ENCODE data around the gene FBRSL1.
A peak's percentile ranks its signal among the peaks of the same experiment; 100 is the strongest.

Gene FBRSL1

DNA sequence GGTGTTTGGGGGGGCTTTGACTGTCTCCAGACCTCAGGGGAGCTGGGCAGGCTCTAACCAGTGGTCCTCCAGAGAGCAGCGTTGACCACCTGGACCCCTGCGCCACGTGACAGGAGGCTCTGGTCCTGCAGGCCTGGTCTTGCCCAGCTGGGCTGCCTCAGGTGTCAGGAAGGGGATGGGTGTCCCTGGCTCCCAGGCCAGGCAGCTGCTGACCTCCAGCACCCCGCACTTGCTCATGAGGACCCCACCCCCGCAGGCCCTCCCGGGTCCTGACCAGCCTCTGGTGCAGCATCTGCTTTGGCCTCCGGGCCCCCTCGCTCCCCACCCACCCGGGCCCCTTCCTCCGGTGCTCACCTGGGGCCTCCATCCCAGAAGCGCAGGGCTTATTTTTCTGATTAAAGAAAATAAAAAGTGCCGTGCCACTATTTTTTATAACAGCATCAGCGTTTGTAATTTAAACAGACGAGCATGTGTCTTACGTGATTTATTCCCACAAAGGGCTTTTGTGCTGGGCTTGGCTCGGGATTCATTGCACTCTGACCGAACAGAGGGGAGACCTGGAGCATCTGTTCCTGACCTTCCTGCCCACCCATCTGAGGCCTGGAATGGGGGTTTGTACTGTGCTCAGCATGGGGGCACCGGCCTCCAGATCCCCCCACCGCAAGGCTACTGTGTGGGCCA is 21.7 kb downstream of the FBRSL1 start:
- no peak for DNase-seq (ENCODE audit: low read depth in 2 of 2)

GRCh38 chr12:132512197-132513069 is 22.5 kb downstream of the FBRSL1 start:
- no peak for DNase-seq (ENCODE audit: low read depth in 2 of 2)

- DNase-seq (ENCODE audit: low read depth in 2 of 2), result no peak
Observed at GRCh38 chr12:132513070-132513398, 23.1 kb downstream of the FBRSL1 start.

DNA sequence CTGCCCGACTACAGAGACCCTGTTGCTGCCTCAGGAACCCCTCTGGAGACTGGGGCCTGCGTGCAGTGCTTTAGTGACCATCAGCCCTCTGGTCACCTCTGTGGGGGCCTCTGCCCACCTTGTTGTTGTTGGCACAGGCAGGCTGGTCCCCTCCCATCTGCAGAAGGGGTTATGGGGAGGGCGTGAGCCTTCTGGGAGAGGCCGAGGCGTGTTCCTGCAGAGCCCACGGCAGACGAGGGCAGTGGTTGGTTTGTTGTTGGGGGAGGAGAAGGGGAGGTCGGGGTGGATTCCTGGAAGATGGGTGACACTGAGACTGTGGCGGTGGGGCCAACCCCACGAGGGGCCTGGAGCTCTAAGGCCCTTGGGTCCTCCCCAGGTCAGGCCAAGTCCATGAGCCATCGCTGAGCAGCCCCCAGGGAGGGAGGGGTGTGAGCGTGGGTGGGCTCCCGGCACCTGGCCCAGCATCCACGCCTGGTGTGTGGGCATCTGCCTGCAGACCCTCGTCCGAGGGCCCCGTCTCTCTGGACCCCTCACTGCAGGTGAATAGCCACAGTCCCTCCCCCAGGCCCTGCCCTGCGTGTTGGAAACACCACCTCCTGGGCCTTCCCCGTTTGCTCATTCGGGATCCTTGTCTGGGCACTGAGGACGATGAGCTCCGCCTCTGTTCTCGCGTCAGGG is 23.6 kb downstream of the FBRSL1 start:
- DNase-seq (ENCODE audit: low read depth in 2 of 2), result no peak

GRCh38 chr12:132514216-132514820 is 24.4 kb downstream of the FBRSL1 start:
- no peak for DNase-seq (ENCODE audit: low read depth in 2 of 2)

GRCh38 chr12:132514838-132515237 is 24.9 kb downstream of the FBRSL1 start:
- no peak for DNase-seq (ENCODE audit: low read depth in 2 of 2)

- no peak for DNase-seq (ENCODE audit: low read depth in 2 of 2)
Observed at GRCh38 chr12:132516095-132517012, 26.4 kb downstream of the FBRSL1 start.

DNA sequence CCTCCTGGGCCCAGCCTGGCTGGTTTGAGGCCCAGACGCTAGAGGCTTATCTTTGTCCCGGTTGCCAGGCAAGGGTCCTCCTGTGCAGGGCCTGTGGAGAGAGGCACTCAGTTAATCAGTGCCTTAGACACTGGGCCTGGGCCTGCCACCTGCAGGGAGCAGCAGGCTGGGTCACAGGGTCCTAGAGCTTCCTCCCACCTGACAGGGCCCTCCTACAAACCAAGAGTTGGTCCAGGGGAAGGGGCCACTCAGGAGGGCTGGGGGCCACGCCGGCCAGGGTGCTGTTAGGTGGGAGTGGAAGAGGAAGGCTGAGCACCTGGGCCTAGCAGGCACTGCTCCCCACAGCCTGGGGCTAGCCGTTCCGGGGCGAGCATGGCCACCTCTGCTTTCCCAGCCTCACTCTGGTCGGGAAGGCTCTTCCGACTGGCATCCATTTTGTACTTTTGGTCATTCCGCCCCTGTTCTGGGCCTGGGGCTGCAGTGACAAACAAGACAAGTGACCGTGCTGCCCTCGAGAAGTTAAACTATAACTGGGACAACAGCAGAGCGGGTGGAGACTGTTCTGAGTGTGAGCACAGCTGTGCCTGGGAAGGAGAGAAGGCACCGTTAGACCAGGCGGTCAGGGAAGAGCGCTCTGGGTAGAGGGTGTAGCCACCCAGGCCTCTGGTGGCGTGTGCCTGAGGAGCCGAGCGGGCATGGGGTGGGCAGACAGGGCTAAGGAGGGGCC is 27.2 kb downstream of the FBRSL1 start:
- no peak for DNase-seq (ENCODE audit: low read depth in 2 of 2)

DNA sequence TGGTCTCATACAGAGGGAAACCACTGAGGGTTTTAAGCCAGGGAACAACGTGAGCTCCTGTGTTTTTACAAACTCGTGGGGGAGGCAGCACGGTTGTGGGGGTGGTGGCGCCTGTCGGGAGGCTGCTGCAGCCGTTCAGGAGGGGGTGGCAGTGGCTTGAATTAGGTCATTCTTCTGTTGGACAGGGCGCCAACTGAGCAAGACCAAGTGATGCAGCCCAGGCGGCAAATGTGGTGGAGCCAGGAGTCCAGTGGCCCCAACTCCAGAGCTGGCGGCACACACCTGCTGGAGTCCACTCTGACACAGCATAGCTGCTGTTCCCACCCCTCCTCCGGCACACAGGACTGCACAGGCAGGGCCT is 27.8 kb downstream of the FBRSL1 start:
- no peak for DNase-seq (ENCODE audit: low read depth in 2 of 2)

DNA sequence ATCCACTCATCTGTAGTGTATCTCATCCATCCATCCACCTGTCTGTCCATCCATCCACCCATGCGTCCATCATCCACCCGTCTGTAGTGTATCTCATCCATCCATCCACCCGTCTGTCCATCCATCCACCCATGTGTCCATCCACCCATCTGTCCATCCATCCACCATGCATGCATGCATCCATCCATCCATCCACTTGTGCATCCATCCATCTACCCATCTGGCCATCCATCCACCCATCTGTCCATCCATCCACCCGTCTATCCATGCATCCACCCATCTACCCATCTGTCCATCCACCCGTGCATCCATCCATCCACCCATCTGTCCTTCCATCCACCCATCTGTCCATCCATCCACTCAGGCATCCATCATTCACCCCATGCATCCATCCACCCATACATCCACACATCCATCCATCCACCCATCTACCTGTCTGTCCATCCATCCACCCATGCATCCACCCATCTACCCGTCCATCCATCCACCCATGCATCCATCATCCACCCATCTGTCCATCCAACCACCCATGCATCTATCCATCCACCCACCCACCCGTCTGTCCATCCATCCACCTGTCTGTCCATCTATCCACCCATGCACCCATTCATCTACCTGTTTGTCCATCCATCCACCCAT is 28.5 kb downstream of the FBRSL1 start:
- no peak for DNase-seq (ENCODE audit: low read depth in 2 of 2)

DNA sequence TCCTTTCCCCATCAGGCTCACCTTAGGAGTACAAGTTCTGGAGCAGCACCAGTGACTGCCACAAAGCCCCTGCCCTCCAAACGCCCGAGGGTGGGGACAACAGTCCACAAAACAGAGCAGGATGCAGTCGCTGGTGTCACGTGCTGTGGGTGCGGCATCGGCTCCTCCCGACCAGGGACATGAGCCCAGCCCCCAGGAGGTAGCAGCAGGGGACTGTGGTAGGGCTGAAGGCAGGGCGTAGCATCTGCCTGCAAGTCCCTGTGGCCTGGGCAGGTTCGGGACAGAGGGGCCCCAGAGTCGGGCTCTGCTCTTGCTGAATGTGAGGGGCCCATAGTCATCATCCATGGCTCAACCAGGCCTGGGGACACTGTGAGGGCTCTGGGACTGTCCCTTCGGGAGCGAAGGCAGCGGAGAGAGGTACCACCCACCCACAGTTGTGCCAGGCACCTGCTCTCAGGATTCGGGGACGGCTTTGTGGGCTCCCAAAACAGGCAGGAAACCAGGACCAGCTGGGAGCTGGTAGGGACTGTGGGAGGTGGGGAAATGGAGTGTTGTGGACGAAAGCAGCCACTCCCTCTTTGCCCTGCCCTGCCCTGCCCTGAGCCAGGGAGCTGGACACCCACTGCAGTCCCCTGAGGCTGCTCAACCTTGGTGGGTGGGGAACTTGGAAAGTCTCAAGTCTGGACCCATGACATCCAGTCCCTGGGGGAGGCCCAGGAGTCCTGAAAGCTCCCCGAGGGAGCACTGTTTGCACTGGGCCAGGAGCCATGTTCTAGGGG is 30.7 kb downstream of the FBRSL1 start:
- DNase-seq (ENCODE audit: low read depth in 2 of 2), result no peak

- DNase-seq (ENCODE audit: low read depth in 2 of 2), result no peak
Observed at GRCh38 chr12:132521200-132521580, 31.2 kb downstream of the FBRSL1 start.

DNA sequence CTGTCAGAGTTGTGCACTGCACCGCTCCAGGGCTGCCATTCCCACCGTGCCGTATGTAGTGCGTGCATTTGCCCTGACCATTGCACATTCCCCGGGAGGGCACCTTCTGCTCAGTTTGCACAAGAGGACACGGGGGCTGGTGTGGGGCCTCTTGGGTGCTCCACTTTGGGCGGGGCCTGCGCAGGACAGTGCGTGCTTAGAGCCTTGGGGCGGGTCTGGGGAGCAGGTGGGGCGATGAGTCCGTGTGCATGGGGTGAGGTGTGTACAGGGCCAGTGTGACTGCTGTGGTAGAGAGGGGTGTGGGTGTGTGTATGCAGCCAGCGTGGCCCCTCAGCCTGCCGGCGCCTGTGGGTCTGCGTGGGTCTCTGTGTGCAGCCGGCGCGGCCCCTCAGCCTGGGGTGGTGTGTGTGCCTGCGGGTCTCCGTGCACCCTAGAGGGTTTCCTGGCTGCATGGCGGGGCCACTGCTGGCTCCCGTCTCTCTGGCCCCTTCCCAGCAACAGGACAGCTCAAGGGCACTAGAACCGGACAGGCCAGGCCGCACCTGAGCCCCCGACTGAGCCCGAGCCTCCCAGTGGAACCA is 31.9 kb downstream of the FBRSL1 start:
- DNase-seq (ENCODE audit: low read depth in 2 of 2), result no peak

GRCh38 chr12:132522592-132523380 is 32.8 kb downstream of the FBRSL1 start:
- DNase-seq (ENCODE audit: low read depth in 2 of 2), result no peak

DNA sequence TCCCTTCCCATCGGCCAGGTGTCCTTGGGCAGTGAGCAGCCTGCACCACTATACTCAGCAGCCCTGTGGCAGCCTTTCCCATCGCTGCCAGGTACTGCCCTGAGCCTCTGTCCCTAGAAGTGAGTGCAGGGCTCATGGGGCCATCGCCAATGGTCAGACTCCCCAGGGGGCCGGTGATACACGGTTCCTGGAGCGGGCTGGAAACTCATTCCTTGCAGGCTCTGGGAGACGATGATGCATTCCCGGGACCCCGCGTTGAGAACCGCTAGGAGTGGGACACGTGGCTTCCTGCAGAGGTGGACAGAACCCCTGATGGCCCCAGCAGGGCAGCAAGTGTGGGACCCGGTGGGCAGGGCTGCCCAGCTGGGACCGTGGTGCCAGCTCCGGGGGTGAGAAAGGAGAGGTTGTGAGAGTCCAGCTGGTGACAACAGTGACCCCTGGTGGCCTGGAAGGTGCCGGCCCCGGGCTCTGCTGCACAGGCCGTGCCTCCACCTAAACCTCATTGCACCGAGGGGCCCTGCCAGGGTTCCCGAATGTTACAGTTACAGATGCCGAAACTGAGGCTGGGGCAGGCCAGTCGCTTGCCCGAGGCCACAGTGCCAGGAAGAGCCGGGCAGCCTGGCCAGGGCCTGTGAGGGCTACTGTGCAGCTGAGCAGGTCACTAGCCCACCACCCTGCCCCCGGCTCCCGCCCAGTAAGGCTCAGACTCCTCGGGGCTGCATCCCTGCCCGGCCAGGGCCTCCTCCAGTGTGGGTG is 33.8 kb downstream of the FBRSL1 start:
- DNase-seq (ENCODE audit: low read depth in 2 of 2), result peak; percentile 67 to 70

DNA sequence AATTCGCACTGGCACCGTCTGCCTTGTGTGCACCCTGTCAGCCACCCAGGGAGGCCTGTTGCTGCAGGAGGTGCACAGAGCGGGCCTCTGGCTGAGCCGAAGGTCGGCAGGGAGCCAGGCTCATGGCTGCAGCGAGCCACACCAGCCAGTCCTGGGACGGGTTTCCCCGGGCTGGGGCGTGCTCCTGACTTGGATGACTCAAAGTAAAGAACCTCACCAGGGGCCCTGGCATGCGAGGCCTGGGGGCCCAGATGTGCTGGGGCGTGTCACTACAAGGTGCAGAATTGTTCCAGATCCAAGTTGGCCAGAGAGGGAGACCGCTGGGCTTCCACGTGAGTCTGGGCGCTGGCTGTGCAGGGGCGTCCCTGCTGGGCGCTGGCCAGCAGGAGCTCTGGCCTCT is 34.5 kb downstream of the FBRSL1 start:
- no peak for DNase-seq (ENCODE audit: low read depth in 2 of 2)

DNA sequence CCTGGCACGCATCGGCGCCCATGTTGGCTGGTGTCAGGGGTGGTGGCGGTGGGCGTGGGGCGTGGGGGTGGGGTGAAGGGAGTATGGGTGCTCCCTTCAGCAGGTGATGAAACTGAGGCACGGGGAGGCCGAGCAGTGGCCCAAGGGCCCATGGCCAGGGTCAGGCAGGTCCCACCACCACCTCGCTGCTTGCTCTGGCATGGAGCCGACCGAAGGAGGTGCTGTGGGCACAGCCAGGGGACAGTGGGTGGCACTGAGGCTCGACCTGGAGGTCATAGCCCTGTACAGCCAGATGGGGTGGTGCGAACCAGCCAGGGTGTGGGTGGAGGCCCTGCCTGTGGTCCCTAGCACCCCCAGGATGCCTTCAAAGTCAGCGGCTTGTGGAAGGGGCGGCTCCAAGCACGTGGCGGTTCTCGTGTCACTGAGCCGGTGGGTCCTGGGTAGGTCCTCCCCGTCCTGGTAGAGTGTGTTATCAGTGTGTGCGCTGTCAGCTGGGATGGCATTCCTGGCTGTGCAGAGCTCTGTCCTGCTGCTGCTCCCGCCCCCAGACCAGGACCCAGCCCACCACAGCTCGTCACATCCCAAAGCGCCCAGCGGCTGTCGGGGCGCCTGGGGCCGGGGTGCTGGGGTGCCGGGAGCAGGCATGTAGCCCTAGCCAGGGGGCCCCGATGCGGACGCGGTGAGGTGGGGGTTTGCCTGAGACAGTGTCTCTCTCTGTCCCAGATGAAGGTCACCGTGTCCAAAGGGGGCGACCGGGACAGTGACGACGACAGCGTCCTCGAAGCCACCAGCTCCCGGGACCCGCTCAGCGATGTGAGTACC is 35.3 kb downstream of the FBRSL1 start:
- no peak for DNase-seq (ENCODE audit: low read depth in 2 of 2)

All from stimulated activated CD4-positive, alpha-beta T cell treated with anti-CD3 and anti-CD28 coated beads, Interleukin-1b, Interleukin-23, amount 100 ng/mL, for 4 hours (primary cell).